ENCODE data around the gene PAEP. TPM values are rescaled to one million over a fixed set of nuclear protein-coding genes. Genes with fewer than 3 reads are reported as not detected.

Gene PAEP
- total RNA-seq, 1 experiment from 2014 or later = not detected

- DNase-seq (ENCODE audit: low read depth) = no peak
Measured at GRCh38 chr9:135574943-135575342, 13.4 kb downstream of the PAEP start.

GRCh38 chr9:135575995-135576631, 14.6 kb downstream of the PAEP start:
- DNase-seq (ENCODE audit: low read depth) = no peak

GRCh38 chr9:135577256-135577655, 15.7 kb downstream of the PAEP start:
- no peak for DNase-seq (ENCODE audit: low read depth)

- DNase-seq (ENCODE audit: low read depth) = no peak
Measured at GRCh38 chr9:135579356-135579755, 17.8 kb downstream of the PAEP start.

GRCh38 chr9:135579889-135580660, 18.5 kb downstream of the PAEP start:
- no peak for DNase-seq (ENCODE audit: low read depth)

- no peak for DNase-seq (ENCODE audit: low read depth)
Measured at GRCh38 chr9:135580664-135581380, 19.3 kb downstream of the PAEP start.

- no peak for DNase-seq (ENCODE audit: low read depth)
Measured at GRCh38 chr9:135581636-135582426, 20.3 kb downstream of the PAEP start.

GRCh38 chr9:135582541-135582940, 21.0 kb downstream of the PAEP start:
- no peak for DNase-seq (ENCODE audit: low read depth)

GRCh38 chr9:135582966-135583687, 21.6 kb downstream of the PAEP start:
- DNase-seq (ENCODE audit: low read depth) = no peak

- DNase-seq (ENCODE audit: low read depth) = no peak
Measured at GRCh38 chr9:135583688-135584011, 22.1 kb downstream of the PAEP start.

GRCh38 chr9:135584371-135584770, 22.8 kb downstream of the PAEP start:
- DNase-seq (ENCODE audit: low read depth) = no peak

- DNase-seq (ENCODE audit: low read depth) = no peak
Measured at GRCh38 chr9:135584934-135585333, 23.4 kb downstream of the PAEP start.

GRCh38 chr9:135586601-135587109, 25.1 kb downstream of the PAEP start:
- no peak for DNase-seq (ENCODE audit: low read depth)

GRCh38 chr9:135587658-135588057, 26.1 kb downstream of the PAEP start:
- DNase-seq (ENCODE audit: low read depth) = peak; percentile 21

- no peak for DNase-seq (ENCODE audit: low read depth)
Measured at GRCh38 chr9:135588371-135588770, 26.8 kb downstream of the PAEP start.

GRCh38 chr9:135588886-135589595, 27.5 kb downstream of the PAEP start:
- no peak for DNase-seq (ENCODE audit: low read depth)

GRCh38 chr9:135589596-135590485, 28.3 kb downstream of the PAEP start:
- no peak for DNase-seq (ENCODE audit: low read depth)

GRCh38 chr9:135590486-135591079, 29.0 kb downstream of the PAEP start:
- no peak for DNase-seq (ENCODE audit: low read depth)
